ENCODE measurements around the gene SPATA6L. TPM values are rescaled to one million over a fixed set of nuclear protein-coding genes. Genes with fewer than 3 reads are reported as not detected.

The SPATA6L gene
- total RNA-seq, 1 donor from 2014 or later = 0.35 TPM

GRCh38 chr9:4575997-4576396 is 90.3 kb downstream of the SPATA6L start:
- TF ChIP-seq, protein P1, sequence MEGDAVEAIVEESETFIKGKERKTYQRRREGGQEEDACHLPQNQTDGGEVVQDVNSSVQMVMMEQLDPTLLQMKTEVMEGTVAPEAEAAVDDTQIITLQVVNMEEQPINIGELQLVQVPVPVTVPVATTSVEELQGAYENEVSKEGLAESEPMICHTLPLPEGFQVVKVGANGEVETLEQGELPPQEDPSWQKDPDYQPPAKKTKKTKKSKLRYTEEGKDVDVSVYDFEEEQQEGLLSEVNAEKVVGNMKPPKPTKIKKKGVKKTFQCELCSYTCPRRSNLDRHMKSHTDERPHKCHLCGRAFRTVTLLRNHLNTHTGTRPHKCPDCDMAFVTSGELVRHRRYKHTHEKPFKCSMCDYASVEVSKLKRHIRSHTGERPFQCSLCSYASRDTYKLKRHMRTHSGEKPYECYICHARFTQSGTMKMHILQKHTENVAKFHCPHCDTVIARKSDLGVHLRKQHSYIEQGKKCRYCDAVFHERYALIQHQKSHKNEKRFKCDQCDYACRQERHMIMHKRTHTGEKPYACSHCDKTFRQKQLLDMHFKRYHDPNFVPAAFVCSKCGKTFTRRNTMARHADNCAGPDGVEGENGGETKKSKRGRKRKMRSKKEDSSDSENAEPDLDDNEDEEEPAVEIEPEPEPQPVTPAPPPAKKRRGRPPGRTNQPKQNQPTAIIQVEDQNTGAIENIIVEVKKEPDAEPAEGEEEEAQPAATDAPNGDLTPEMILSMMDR (IDR thresholded peaks at IDR 0.05) = no peak
- no peaks in the 10 kb centered on the region for H3K27me3 Mint-ChIP-seq (ENCODE audit: low read depth)
- H3K27ac Mint-ChIP-seq (ENCODE audit: unreplicated experiment) = no peak overlapping the region
- no peak overlapping the region for H3K4me3 Mint-ChIP-seq (ENCODE audit: unreplicated experiment)
- H3K9me3 Mint-ChIP-seq (ENCODE audit: low read depth) = no peaks in the 10 kb centered on the region
- DNase-seq (ENCODE audit: low spot score) = no peak
- no peaks in the 10 kb centered on the region for H3K4me1 Mint-ChIP-seq (ENCODE audit: low read depth)
- peaks cover 34% of the 10 kb centered on the region for H3K36me3 Mint-ChIP-seq (ENCODE audit: low read depth)

DNA sequence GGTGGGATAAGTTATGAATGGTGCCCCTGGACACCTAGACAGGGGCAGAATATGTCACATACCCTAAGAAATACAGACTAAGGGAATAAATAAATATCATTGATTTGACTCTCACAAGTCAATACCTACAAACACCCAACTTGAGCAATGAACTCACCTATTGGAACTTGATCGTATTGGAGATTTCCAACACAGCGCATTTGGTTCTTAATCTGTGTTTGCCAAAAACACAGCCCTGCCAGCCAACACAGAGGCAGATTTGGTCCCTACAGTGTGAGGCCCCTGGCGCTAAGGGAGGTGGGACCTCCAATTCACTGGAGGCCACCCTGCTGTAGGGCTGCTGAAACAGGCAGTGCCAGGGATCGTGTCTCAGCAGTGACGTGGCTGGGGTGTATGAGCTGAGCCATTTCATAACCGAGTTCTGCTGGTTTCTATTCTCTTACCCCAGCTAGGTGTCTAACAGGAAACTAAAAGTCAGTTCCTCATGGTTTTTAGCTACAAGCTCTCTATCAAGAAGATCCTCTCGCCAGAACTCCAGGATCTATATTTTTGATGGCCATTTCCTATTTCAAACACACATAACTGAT is 91.5 kb downstream of the SPATA6L start:
- H3K27ac Mint-ChIP-seq (ENCODE audit: unreplicated experiment) = no peak overlapping the region
- H3K4me3 Mint-ChIP-seq (ENCODE audit: unreplicated experiment) = no peak overlapping the region
- peaks cover 37% of the 10 kb centered on the region for H3K36me3 Mint-ChIP-seq (ENCODE audit: low read depth)
- TF ChIP-seq, protein P1 (IDR thresholded peaks at IDR 0.05) = no peak
- H3K9me3 Mint-ChIP-seq (ENCODE audit: low read depth) = no peaks in the 10 kb centered on the region
- DNase-seq (ENCODE audit: low spot score) = no peak
- H3K4me1 Mint-ChIP-seq (ENCODE audit: low read depth) = no peaks in the 10 kb centered on the region
- no peaks in the 10 kb centered on the region for H3K27me3 Mint-ChIP-seq (ENCODE audit: low read depth)

DNA sequence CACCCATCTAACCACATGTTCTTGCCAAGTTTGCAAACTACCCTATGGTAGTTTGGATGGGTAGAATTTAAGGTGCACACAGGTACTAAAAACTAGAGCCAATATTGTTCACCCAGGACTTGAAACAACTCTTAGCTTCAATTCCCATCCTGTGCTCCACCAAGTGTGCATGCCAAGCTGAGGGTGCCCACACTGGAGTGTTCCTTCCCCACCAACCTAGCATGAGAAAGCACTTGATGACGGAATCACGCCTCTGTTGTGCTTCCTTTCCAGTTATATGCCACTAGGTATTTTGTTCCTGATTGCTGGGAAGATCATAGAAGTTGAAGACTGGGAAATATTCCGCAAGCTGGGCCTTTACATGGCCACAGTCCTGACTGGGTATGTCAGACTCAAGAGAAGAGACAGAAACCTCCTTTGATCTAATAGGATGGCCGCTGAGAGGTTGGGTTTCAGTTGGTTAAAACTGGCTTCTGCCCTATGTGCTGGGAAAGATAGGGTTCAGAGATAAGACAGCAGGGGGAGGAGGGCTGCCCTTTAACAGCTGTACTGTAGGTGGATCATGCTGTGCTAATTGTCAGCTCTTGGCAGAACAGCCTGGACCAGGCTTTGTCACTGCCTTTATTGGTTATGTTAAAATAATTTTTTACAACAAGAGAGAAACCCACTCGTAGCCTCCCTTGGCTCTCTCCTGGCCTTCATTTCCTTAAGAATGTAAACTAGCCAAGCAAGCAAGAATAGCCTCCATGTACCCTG is 92.5 kb downstream of the SPATA6L start:
- no peaks in the 10 kb centered on the region for H3K27me3 Mint-ChIP-seq (ENCODE audit: low read depth)
- H3K4me3 Mint-ChIP-seq (ENCODE audit: unreplicated experiment) = no peak overlapping the region
- DNase-seq (ENCODE audit: low spot score) = no peak
- H3K36me3 Mint-ChIP-seq (ENCODE audit: low read depth) = peaks cover 37% of the 10 kb centered on the region
- TF ChIP-seq, protein P1 (IDR thresholded peaks at IDR 0.05) = no peak
- H3K4me1 Mint-ChIP-seq (ENCODE audit: low read depth) = no peaks in the 10 kb centered on the region
- H3K27ac Mint-ChIP-seq (ENCODE audit: unreplicated experiment) = no peak overlapping the region
- no peaks in the 10 kb centered on the region for H3K9me3 Mint-ChIP-seq (ENCODE audit: low read depth)

DNA sequence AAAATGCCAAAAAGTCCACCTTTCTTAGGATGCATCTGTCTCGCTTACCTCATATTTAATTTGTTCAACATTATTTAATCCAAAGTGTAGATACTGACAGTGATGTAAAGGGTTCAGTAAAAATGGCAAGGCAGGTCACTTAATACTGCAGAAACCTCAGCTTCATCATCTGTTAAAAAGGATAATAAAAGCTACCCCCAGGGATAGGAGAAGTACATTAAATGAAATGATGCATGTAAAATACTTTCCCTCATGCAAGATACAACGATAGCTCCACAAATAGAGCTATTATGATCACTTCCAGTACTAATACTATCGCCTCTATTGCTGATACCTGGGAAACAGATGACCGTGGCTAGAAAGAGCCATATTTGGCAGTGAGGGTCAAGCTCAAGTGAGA is 93.1 kb downstream of the SPATA6L start:
- TF ChIP-seq, protein P1 (IDR thresholded peaks at IDR 0.05) = no peak

GRCh38 chr9:4572184-4572826 is 94.0 kb downstream of the SPATA6L start:
- no peak for DNase-seq (ENCODE audit: low spot score)

More for the DNA sequence above, 93.1 kb downstream of the SPATA6L start:
- H3K4me1 Mint-ChIP-seq (ENCODE audit: low read depth) = no peaks in the 10 kb centered on the region
- H3K36me3 Mint-ChIP-seq (ENCODE audit: low read depth) = peaks cover 35% of the 10 kb centered on the region
- H3K27ac Mint-ChIP-seq (ENCODE audit: unreplicated experiment) = no peak overlapping the region
- no peak for DNase-seq (ENCODE audit: low spot score)
- H3K4me3 Mint-ChIP-seq (ENCODE audit: unreplicated experiment) = no peak overlapping the region
- H3K9me3 Mint-ChIP-seq (ENCODE audit: low read depth) = no peaks in the 10 kb centered on the region
- H3K27me3 Mint-ChIP-seq (ENCODE audit: low read depth) = no peaks in the 10 kb centered on the region

More at GRCh38 chr9:4572184-4572826, 94.0 kb downstream of the SPATA6L start:
- Mint-ChIP-seq H3K9me3 (ENCODE audit: low read depth) (no peaks in the 10 kb centered on the region), H3K27ac (ENCODE audit: unreplicated experiment) (no peak overlapping the region), H3K27me3 (ENCODE audit: low read depth) (no peaks in the 10 kb centered on the region), H3K4me3 (ENCODE audit: unreplicated experiment) (no peak overlapping the region), H3K4me1 (ENCODE audit: low read depth) (no peaks in the 10 kb centered on the region), H3K36me3 (ENCODE audit: low read depth) (peaks cover 33% of the 10 kb centered on the region)
- TF ChIP-seq, protein P1 (IDR thresholded peaks at IDR 0.05) = no peak
